ENCODE results near the gene PTGIS. TPM values are rescaled to one million over a fixed set of nuclear protein-coding genes. Genes with fewer than 3 reads are reported as not detected.

The PTGIS gene
- total RNA-seq, 4 donors from 2014 or later: 4.4 to 41.2 (median 16.2) TPM

GRCh38 chr20:49608752-49609670 lies 41.1 kb upstream of the PTGIS start:
- 9 to 33% methylated on average over 4 to 17 of the region's 17 CpGs for WGBS, 2 donors
- no peaks in the 10 kb centered on the region for H3K27me3 ChIP-seq
- TF ChIP-seq POLR2A (IDR thresholded peaks at IDR 0.05) (no peak), CTCF (IDR thresholded peaks at IDR 0.05) (peak; percentile 84 to 95 (median 93))
- no peaks in the 10 kb centered on the region for H3K36me3 ChIP-seq
- H3K9me3 ChIP-seq: no peaks in the 10 kb centered on the region
- DNase-seq: peak; percentile 59 to 67
- no peak overlapping the region for H3K27ac ChIP-seq
- intact Hi-C loops (cut with DNase I): no loop called here
- H3K4me1 ChIP-seq: peaks cover 0 to 13% of the 10 kb centered on the region in 2 donors
- no peak overlapping the region for H3K4me3 ChIP-seq (replicated peaks in 1 of 3)

- WGBS, 2 donors: 87 to 96% methylated on average over 1 of the region's 1 CpG
- H3K27ac ChIP-seq: no peak overlapping the region
- no peaks in the 10 kb centered on the region for H3K36me3 ChIP-seq
- H3K27me3 ChIP-seq: no peaks in the 10 kb centered on the region
- DNase-seq: no peak
- TF ChIP-seq POLR2A (IDR thresholded peaks at IDR 0.05): no peak
- no peak for TF ChIP-seq CTCF (IDR thresholded peaks at IDR 0.05)
- H3K4me1 ChIP-seq: peaks cover 0 to 13% of the 10 kb centered on the region in 2 donors
- intact Hi-C loops (cut with DNase I): no loop called here
- H3K4me3 ChIP-seq (replicated peaks in 1 of 3): no peak overlapping the region
- H3K9me3 ChIP-seq: no peaks in the 10 kb centered on the region
Measured at GRCh38 chr20:49607568-49607967, 39.6 kb upstream of the PTGIS start.

DNA sequence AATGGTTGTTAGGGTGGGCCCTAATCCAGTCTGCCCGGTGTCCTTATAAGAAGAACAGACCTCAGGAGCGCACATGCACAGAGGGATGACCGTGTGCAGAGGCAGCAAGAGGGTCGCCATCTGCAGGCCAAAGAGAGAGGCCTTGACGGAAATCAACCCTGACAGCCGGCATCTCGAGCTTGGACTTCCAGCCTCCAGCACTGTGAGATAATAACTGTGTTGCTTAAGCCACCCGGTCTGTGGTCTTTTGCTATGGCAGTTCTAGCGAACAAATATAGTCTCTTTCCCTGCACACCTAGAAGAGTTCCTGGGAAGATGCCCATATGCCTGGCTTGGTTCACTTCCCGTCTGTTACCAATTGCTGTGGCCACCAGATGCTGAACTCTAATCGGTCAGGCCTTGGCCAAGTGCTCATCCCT lies 35.3 kb upstream of the PTGIS start:
- Histone ChIP-seq H3K4me1 (no peaks in the 10 kb centered on the region), H3K36me3 (no peaks in the 10 kb centered on the region), H3K4me3 (replicated peaks in 1 of 3) (no peak overlapping the region), H3K9me3 (no peaks in the 10 kb centered on the region), H3K27ac (no peak overlapping the region), H3K27me3 (no peaks in the 10 kb centered on the region)
- 77 to 83% methylated on average over 9 to 11 of the region's 11 CpGs for WGBS, 2 donors
- TF ChIP-seq CTCF (IDR thresholded peaks at IDR 0.05): no peak
- TF ChIP-seq POLR2A (IDR thresholded peaks at IDR 0.05): no peak
- intact Hi-C loops (cut with DNase I): no loop called here
- DNase-seq: no peak

DNA sequence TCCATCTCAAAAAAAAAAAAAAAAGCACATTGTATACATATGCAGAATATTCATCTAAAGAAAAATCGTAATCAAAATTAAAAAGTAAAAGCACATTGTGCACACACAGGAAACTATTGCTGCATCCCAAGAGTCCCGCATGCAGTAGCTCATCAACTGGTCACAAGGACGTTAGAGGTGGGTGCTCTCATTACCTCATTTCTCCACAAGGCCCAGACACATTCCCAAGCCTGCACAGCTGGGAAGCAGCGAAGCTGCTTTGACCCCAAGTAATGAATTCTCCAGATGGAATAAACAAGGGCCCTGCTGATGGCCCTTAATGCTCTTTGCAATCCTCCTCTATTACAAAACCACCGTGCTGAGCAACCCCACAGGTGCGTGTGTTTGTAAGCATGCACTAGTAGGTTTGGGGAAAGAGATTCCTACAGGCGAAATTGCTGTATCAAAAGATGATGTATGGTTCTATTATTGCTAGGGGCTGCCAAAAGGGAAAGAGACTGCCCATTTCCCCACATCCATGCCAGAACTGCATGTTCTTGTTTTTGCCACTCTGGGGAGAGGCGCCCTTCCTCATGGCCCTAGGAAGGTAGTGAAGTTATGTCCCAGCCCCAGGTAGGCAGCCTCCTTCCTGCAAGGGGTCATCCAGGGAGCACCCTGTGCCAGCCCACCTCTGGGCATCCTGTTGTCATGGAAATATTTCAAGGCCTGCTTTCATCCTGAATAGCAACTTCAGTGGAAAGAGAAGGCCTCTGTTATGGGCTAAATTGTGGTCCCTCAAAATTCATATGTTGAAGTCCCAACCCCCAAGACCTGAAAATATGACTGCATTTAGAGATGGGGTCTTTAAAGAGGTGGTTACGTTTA lies 34.6 kb upstream of the PTGIS start:
- TF ChIP-seq POLR2A (IDR thresholded peaks at IDR 0.05) (no peak), CTCF (IDR thresholded peaks at IDR 0.05) (no peak)
- no peaks in the 10 kb centered on the region for H3K9me3 ChIP-seq

More for the DNA sequence above, 34.6 kb upstream of the PTGIS start:
- WGBS, 2 donors: 90 to 91% methylated on average over 9 of the region's 9 CpGs
- Histone ChIP-seq H3K4me3 (replicated peaks in 1 of 3) (no peak overlapping the region), H3K27me3 (no peaks in the 10 kb centered on the region), H3K27ac (no peak overlapping the region), H3K36me3 (no peaks in the 10 kb centered on the region), H3K4me1 (no peaks in the 10 kb centered on the region)
- intact Hi-C loops (cut with DNase I): no loop called here
- DNase-seq: no peak

Measured in thyroid gland (tissue), 4 donors.